IPS DF 6.9 (cell line): ENCODE results near the gene SRC.

ENCODE experiments used
- DNase-seq: peaks from one replicate; pipeline ENCODE4 v3.0.0-alpha.2; 2013; ENCODE audit warnings: low read depth, low spot score
- H3K27ac ChIP-seq: one replicate; pipeline ENCODE4 v1.5.1; 2013; ENCODE audit warnings: low read length, control low read depth
- H3K27me3 ChIP-seq: 2 replicates; pipeline ENCODE4 v1.6.1; 2013; ENCODE audit warnings: mild to moderate bottlenecking, low read length; ENCODE audit not compliant: control insufficient read depth, insufficient read depth
- H3K36me3 ChIP-seq: 2 replicates; pipeline ENCODE4 v1.6.1; 2013; ENCODE audit warnings: low read length; ENCODE audit not compliant: control insufficient read depth, insufficient read depth
- H3K4me1 ChIP-seq: 2 replicates; pipeline ENCODE4 v1.6.1; 2013; ENCODE audit warnings: low read length; ENCODE audit not compliant: control insufficient read depth, insufficient read depth
- H3K4me3 ChIP-seq: 2 replicates; pipeline ENCODE4 v1.5.1; 2013; ENCODE audit warnings: mild to moderate bottlenecking, low read length
- H3K9me3 ChIP-seq: 2 replicates; pipeline ENCODE4 v1.6.1; 2013; ENCODE audit warnings: low read length, inconsistent platforms; ENCODE audit not compliant: control insufficient read depth, insufficient read depth
- WGBS: extraction: QIAGEN DNeasy Blood & Tissue Kit; methylation state at CpG from one replicate; pipeline ENCODE4 v1.1.7; 2013; ENCODE audit warnings: mixed read lengths, missing lambda C conversion rate; ENCODE audit not compliant: insufficient read length, insufficient coverage; 5-methylcytosine and 5-hydroxymethylcytosine counted together

The SRC gene

DNA sequence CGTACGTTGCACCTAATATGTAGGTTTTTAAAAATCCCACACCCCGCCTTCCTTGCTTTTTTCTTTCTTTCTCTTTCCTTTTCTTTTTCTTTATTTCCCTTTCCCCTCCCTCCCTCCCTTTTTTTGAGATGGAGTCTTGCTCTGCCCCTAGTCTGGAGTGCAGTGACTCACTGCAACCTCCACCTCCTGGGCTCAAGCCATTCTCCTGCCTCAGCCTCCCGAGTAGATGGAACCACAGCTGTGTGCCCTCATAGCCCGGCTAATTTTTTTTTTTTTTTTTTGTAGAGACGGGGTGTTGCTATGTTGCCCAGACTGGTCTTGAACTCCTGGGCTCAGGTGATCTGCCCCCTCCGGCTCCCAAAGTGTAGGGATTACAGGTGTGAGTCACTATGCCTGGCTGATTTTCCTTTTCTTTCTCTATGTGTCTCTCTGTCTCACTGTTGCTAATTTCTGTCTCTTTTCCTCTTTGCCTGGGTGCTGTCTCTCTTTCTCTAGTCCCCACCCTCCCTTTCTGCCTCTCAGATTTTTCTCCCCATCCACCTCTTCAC lies 61.2 kb downstream of the SRC start:
- Histone ChIP-seq H3K4me1 (peaks cover 11% of the 10 kb centered on the region), H3K27ac (no peak overlapping the region), H3K27me3 (no peaks in the 10 kb centered on the region), H3K36me3 (peaks cover 9% of the 10 kb centered on the region), H3K9me3 (no peaks in the 10 kb centered on the region), H3K4me3 (no peak overlapping the region)
- no peak for DNase-seq
- WGBS: no CpG with 5 or more reads among the region's 7 CpGs

DNA sequence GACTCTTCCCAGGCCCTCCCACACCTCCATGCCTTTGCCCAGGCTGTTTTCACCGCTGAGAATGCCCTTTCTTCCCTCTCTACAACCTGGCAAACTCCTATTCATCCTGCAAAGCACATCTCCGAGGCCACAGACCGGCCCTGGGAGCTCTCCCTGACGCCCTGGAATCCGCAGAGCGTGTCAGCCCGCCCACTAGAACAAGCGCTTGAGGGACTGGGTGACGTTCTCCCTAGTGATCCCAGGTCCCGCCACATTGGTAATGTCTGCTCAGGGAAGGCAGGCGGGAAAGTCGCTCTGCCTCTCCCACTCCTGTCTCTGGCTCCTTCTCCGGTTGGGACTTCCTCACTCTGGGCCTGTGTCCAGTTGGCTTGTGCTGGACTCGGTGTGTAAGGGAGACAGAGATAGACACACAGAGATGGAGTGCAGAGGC lies 61.6 kb downstream of the SRC start:
- peaks cover 12% of the 10 kb centered on the region for H3K4me1 ChIP-seq
- no peak overlapping the region for H3K27ac ChIP-seq
- H3K36me3 ChIP-seq: peaks cover 4% of the 10 kb centered on the region
- no peaks in the 10 kb centered on the region for H3K9me3 ChIP-seq
- whole genome bisulfite sequencing: no CpG with 5 or more reads among the region's 14 CpGs
- no peaks in the 10 kb centered on the region for H3K27me3 ChIP-seq
- no peak for DNase-seq
- no peak overlapping the region for H3K4me3 ChIP-seq

DNA sequence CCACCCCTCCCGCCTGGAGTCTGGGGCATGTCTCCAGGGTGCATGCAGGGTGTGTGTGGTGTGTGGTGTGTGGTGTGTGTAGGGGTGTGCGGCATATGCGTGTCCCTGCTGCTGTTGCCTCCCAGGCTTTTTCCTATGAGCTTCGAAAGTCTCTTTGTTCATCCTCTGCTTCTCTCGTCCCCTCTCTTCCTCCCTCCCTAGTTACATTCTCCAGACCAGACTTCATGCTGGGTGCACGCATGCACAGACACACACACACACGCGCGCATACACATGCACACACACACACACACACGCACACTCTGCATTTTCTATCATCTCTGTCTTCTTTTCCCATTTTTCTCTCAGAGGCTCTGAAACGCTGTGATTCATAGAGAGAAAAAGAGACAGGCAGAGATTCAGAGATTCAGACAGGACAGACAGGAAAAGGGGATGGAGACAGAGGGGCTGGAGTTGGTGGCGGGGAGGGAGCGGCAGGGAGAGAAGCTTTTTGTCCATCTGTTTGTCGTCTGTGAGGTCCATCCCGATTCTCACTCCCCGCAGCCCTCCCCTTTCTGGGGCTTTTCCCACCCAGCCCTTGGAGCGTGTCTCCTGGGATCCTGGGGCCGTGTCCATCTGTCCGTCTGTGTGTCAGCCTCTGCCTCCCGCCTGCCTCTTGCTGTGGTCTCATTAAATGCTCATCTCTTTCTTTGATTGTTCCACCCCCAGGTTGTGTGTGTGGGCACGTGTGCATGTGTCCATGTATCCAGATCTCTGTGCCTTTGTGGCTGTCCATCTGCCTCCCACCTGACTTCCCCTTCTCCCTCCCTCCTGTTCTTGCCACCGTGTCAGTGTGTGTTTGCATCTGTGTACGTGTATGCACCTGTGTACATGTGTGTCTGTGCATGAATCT lies 62.6 kb downstream of the SRC start:
- no peaks in the 10 kb centered on the region for H3K36me3 ChIP-seq
- H3K27ac ChIP-seq: no peak overlapping the region
- no peak overlapping the region for H3K4me3 ChIP-seq
- H3K9me3 ChIP-seq: no peaks in the 10 kb centered on the region
- H3K4me1 ChIP-seq: peaks cover 17% of the 10 kb centered on the region
- no CpG with 5 or more reads among the region's 23 CpGs for WGBS
- no peaks in the 10 kb centered on the region for H3K27me3 ChIP-seq
- no peak for DNase-seq

DNA sequence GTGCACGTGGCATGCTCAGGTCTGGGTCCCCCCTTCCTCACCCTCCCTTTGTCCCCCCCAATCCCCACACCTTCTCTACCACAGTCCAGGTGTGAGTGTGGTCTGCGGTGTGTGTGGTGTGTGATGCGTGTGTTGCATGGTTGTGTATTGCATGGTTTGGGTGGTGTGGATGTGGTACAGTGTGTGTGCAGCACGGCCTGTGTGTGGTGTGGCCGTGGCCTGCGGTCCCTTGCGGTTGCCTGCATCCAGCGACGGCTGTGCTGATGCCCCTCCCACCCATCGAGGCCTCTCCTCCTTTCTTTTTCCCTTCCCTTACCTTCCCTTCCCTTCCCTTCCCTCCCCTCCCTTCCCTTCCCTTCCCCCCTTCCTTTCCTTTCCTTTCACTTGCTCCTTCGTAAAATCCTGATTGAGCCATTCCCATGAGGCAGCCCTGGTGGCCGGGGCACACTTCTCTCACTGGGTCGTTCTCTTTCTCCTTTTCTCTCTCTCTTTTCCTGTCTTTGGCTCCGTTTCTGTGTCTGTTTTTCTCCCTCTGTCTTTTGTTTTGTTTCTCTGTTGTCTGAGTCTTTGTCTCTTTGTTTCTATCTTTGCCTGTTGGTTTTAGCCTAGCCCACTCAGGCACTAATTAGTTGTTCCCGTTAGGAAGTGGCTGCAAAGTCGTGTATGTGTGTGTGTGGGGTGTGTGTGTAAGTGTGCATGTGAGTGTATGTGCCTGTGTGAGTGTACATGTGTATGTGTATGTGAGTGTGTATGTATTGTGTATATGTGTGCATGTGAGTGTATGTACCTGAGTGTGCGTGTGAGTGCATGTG lies 65.7 kb downstream of the SRC start:
- no peak for DNase-seq
- 0 out of 2 replicates have a peak, but pooled peaks cover 2% of the 10 kb centered on the region for H3K27me3 ChIP-seq

DNA sequence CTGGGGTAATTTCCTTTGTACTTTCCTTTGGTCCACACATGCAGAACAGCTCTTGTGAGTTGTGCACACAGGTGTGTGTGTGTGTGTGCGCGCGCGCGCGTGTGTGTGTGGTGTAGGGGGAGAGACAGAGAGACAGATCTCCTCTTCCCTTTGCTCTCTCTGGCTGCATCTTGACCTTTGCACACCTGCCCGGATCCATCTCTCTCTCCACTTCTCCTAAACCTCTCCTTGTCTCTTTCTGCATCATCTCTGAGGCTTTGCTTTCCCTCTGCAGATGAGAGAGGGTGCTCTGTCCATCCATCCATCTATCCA lies 67.0 kb downstream of the SRC start:
- H3K9me3 ChIP-seq: no peaks in the 10 kb centered on the region
- H3K4me3 ChIP-seq: no peak overlapping the region
- no peak overlapping the region for H3K27ac ChIP-seq
- H3K36me3 ChIP-seq: no peaks in the 10 kb centered on the region
- H3K27me3 ChIP-seq: 0 out of 2 replicates have a peak, but pooled peaks cover 2% of the 10 kb centered on the region
- no CpG with 5 or more reads among the region's 7 CpGs for WGBS
- no peak for DNase-seq
- peaks cover 18% of the 10 kb centered on the region for H3K4me1 ChIP-seq

More for the DNA sequence above, 65.7 kb downstream of the SRC start:
- Histone ChIP-seq H3K4me1 (peaks cover 18% of the 10 kb centered on the region), H3K27ac (no peak overlapping the region), H3K36me3 (no peaks in the 10 kb centered on the region), H3K9me3 (no peaks in the 10 kb centered on the region), H3K4me3 (no peak overlapping the region)
- WGBS: no CpG with 5 or more reads among the region's 17 CpGs

DNA sequence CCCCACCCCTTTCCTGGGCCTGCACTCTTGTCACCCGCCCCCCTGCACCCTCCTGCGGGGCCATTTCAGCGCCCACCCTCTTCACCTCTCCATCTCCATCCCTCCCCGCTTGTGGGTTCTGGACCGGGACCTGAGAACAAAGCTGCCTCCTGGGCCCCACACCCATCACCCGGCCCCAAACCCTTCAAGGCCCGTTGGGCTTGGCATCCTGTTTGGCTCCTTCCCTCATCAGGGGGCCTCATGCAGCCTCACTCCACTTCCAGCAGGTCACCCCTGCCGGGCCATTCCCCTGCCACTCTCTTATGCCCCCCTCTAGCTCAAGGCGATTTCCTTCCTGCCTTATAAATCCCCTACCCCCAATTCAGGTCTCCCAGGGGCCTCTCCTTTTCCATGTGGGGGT lies 67.4 kb downstream of the SRC start:
- Histone ChIP-seq H3K4me1 (peaks cover 18% of the 10 kb centered on the region), H3K4me3 (no peak overlapping the region), H3K27ac (no peak overlapping the region), H3K27me3 (0 out of 2 replicates have a peak, but pooled peaks cover 2% of the 10 kb centered on the region), H3K9me3 (no peaks in the 10 kb centered on the region), H3K36me3 (no peaks in the 10 kb centered on the region)
- no peak for DNase-seq
- no CpG with 5 or more reads among the region's 9 CpGs for WGBS

DNA sequence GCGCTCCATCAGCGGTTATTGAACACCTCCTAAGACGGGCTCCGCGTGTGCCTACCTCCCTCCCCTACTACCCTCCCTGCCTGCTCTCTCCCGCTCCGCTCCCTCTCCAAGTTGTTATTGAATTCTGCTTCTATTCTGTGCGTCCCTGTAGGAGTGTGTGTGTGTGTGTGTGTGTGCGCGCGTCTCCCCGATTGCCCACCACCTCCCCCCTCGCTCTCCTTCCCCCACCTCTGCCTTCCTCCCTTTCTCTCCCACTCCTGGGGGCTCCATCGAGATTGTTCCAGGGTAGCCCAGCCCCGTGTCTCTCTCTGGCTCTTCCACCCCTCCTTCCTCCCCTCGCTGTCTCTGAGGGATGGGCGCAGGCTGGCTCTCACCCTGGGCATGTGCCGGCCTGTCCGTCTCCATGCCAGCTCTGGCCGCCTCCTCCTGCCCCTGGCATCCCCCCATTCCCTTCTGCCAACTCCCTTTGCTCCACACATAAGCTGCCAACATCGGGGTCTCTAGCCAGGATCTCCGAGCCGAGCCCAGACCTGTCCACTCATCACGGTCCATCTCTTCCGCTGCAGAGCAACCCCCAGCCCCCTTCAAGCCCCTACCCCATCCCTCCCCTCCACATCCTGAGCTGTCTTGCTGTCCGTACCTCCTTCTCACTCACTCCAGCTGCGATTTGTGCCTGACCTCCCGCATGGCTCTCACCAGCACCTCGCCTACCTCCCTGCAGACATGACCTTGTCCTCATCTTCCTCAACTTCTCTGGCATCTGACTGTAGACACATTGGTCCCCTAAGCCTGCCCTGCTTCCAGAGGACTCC lies 68.5 kb downstream of the SRC start:
- Histone ChIP-seq H3K36me3 (no peaks in the 10 kb centered on the region), H3K4me3 (no peak overlapping the region), H3K4me1 (peaks cover 18% of the 10 kb centered on the region), H3K27me3 (0 out of 2 replicates have a peak, but pooled peaks cover 2% of the 10 kb centered on the region), H3K27ac (no peak overlapping the region), H3K9me3 (no peaks in the 10 kb centered on the region)
- no CpG with 5 or more reads among the region's 29 CpGs for WGBS
- no peak for DNase-seq

DNA sequence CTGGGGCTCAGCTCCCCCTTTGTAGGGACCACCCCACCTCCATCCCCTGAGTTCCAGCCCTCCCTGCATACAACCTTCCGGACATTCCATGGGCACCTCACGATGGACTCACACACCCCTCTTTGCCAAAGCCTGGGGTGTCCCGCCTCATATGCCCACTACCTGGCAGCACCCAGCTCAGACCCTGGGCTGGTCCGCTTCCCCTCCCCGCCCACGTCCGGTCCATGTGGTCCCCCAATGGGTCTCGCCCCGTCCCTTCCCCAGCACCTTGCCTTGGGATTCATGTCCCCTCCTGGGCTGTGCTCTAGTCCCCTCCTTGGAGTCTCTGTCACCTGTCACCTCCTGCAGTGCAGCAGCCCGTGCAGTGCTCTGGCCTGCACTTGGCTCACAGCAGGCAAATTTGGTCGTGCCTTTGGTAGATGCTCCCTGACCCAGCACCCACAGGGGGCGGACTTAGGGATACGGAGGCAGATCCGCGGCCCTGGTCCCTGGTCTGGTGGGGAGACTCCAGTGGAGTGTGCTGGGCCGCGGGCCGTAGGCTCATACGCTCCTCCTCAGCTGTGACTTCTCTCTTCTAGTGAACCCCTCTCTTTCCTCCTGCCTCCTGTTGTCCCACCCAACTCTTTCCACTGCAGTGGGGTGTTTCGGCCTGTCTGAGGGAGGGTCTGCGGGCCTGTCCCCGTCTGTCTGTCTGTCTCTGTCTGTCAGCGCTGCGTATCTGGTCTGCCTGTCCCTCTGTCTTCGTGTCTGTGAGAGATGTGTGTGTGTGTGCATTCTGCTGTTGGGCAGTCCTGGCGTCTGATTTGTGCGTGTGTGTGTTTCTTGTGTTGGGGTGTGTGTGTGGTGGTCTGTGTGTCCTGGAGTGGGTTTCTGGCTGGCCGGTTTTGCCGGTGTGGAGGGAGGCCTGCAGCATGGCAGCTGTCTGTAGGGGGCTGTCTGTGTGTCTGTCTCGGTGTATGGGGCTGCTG lies 69.5 kb downstream of the SRC start:
- H3K27me3 ChIP-seq: 0 out of 2 replicates have a peak, but pooled peaks cover 2% of the 10 kb centered on the region
- no peaks in the 10 kb centered on the region for H3K36me3 ChIP-seq
- no peaks in the 10 kb centered on the region for H3K9me3 ChIP-seq
- H3K27ac ChIP-seq: no peak overlapping the region
- peaks cover 18% of the 10 kb centered on the region for H3K4me1 ChIP-seq
- DNase-seq: no peak
- H3K4me3 ChIP-seq: no peak overlapping the region
- WGBS: no CpG with 5 or more reads among the region's 30 CpGs

DNA sequence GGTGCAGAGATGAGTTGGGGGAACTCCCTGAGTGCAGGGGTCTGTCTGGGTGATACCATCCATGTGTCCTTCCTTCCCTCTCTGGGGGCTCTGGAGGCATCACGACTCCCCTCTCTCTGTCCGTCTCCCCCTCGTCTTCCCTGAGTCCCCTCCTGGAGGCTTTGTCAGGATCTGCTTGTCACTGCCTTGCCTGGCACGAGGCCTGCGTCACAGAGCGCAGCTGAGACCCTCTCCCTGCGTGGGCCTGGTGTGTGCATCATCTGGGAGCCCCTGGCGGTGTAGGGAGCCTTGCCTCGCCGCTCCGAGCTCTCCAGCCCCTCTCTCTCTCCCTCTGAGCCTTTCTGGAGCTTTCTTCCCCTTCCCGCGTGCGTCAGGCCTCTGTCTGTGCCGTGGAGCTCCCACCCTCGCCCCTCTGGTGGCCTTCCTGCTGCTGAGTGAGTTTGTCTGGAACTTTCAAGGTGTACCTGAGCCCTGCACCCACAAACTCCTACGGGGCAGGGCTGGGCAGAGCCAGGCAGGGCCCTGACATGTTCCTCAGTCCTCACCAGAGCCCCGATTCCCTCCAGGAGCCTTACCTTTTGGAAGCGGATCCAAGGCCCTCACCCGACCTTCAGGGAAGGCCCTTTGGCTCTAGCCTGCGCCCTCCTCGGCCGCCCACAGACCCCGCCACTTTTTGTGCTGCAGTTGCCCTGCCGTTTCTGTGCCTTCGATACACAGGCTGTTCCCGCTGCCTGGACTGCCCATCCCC lies 70.3 kb downstream of the SRC start:
- no CpG with 5 or more reads among the region's 27 CpGs for whole genome bisulfite sequencing
- H3K27me3 ChIP-seq: 0 out of 2 replicates have a peak, but pooled peaks cover 2% of the 10 kb centered on the region
- no peaks in the 10 kb centered on the region for H3K36me3 ChIP-seq
- H3K4me1 ChIP-seq: peaks cover 18% of the 10 kb centered on the region
- no peaks in the 10 kb centered on the region for H3K9me3 ChIP-seq
- no peak overlapping the region for H3K27ac ChIP-seq
- H3K4me3 ChIP-seq: no peak overlapping the region
- DNase-seq: no peak
